ENCODE data around the gene TRAF4. TPM values are rescaled to one million over a fixed set of nuclear protein-coding genes. Genes with fewer than 3 reads are reported as not detected.
A peak's percentile ranks its signal among the peaks of the same experiment; 100 is the strongest.

The TRAF4 gene
- total and polyA plus RNA-seq, 9 of the 15 experiments (the other 6 are each of a cell fraction or from before 2014, with no cell fraction given): 2.4 to 147 (median 72.4) TPM

- TF ChIP-seq, protein P1, sequence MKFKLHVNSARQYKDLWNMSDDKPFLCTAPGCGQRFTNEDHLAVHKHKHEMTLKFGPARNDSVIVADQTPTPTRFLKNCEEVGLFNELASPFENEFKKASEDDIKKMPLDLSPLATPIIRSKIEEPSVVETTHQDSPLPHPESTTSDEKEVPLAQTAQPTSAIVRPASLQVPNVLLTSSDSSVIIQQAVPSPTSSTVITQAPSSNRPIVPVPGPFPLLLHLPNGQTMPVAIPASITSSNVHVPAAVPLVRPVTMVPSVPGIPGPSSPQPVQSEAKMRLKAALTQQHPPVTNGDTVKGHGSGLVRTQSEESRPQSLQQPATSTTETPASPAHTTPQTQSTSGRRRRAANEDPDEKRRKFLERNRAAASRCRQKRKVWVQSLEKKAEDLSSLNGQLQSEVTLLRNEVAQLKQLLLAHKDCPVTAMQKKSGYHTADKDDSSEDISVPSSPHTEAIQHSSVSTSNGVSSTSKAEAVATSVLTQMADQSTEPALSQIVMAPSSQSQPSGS (CRISPR knock-in tag; IDR thresholded peaks at IDR 0.05): no peak
- TF ChIP-seq RHOXF2B (CRISPR knock-in tag; conservative IDR thresholded peaks at IDR 0.05) (no peak), EZH2 (IDR thresholded peaks at IDR 0.05; ENCODE audit: borderline replicate concordance, low read depth, low read length) (no peak), RBFOX2 (IDR thresholded peaks at IDR 0.05; ENCODE audit: low read depth, low read length) (no peak), TRIM28 (IDR thresholded peaks at IDR 0.05) (no peak), CEBPB (tag; IDR thresholded peaks at IDR 0.05) (no peak), ZNF134 (CRISPR knock-in tag; conservative IDR thresholded peaks at IDR 0.05) (no peak), ZNF766 (CRISPR knock-in tag; conservative IDR thresholded peaks at IDR 0.05) (peak; percentile 32; the same call in 1 of the 2 replicates), ZNF311 (CRISPR knock-in tag; IDR thresholded peaks at IDR 0.05) (no peak), BCLAF1 (IDR thresholded peaks at IDR 0.05; ENCODE audit: borderline replicate concordance in 1 of 2, control insufficient read depth in 1 of 2, low read depth in 2 of 2, low read length in 1 of 2) (no peak), DDX20 (tag; IDR thresholded peaks at IDR 0.05; ENCODE audit: low read depth) (no peak), CC2D1A (IDR thresholded peaks at IDR 0.05) (no peak), ZFP30 (CRISPR knock-in tag; IDR thresholded peaks at IDR 0.05; ENCODE audit: borderline replicate concordance) (no peak)
- TF ChIP-seq, protein P2, sequence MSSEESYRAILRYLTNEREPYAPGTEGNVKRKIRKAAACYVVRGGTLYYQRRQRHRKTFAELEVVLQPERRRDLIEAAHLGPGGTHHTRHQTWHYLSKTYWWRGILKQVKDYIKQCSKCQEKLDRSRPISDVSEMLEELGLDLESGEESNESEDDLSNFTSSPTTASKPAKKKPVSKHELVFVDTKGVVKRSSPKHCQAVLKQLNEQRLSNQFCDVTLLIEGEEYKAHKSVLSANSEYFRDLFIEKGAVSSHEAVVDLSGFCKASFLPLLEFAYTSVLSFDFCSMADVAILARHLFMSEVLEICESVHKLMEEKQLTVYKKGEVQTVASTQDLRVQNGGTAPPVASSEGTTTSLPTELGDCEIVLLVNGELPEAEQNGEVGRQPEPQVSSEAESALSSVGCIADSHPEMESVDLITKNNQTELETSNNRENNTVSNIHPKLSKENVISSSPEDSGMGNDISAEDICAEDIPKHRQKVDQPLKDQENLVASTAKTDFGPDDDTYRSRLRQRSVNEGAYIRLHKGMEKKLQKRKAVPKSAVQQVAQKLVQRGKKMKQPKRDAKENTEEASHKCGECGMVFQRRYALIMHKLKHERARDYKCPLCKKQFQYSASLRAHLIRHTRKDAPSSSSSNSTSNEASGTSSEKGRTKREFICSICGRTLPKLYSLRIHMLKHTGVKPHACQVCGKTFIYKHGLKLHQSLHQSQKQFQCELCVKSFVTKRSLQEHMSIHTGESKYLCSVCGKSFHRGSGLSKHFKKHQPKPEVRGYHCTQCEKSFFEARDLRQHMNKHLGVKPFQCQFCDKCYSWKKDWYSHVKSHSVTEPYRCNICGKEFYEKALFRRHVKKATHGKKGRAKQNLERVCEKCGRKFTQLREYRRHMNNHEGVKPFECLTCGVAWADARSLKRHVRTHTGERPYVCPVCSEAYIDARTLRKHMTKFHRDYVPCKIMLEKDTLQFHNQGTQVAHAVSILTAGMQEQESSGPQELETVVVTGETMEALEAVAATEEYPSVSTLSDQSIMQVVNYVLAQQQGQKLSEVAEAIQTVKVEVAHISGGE (CRISPR knock-in tag; IDR thresholded peaks at IDR 0.05): no peak; a peak in 1 of 6 replicates
- TF ChIP-seq, protein P3, sequence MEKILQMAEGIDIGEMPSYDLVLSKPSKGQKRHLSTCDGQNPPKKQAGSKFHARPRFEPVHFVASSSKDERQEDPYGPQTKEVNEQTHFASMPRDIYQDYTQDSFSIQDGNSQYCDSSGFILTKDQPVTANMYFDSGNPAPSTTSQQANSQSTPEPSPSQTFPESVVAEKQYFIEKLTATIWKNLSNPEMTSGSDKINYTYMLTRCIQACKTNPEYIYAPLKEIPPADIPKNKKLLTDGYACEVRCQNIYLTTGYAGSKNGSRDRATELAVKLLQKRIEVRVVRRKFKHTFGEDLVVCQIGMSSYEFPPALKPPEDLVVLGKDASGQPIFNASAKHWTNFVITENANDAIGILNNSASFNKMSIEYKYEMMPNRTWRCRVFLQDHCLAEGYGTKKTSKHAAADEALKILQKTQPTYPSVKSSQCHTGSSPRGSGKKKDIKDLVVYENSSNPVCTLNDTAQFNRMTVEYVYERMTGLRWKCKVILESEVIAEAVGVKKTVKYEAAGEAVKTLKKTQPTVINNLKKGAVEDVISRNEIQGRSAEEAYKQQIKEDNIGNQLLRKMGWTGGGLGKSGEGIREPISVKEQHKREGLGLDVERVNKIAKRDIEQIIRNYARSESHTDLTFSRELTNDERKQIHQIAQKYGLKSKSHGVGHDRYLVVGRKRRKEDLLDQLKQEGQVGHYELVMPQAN (IDR thresholded peaks at IDR 0.05; ENCODE audit: borderline replicate concordance): peak; percentile 53; the same call in 1 of the 2 replicates
- TF ChIP-seq, protein P4, sequence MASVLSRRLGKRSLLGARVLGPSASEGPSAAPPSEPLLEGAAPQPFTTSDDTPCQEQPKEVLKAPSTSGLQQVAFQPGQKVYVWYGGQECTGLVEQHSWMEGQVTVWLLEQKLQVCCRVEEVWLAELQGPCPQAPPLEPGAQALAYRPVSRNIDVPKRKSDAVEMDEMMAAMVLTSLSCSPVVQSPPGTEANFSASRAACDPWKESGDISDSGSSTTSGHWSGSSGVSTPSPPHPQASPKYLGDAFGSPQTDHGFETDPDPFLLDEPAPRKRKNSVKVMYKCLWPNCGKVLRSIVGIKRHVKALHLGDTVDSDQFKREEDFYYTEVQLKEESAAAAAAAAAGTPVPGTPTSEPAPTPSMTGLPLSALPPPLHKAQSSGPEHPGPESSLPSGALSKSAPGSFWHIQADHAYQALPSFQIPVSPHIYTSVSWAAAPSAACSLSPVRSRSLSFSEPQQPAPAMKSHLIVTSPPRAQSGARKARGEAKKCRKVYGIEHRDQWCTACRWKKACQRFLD (CRISPR knock-in tag; IDR thresholded peaks at IDR 0.05): no peak; the same call in none of the 2 replicates
These were observed 32.1 kb upstream of the TRAF4 start, which contains the start of gene PROCA1 (continued) for GRCh38 chr17:28711723-28712031.

Data from K562 (cell line).